Karpas-422 (cell line): Measurements from ENCODE around the gene LCORL. TPM values are rescaled to one million over a fixed set of nuclear protein-coding genes. Genes with fewer than 3 reads are reported as not detected.
"Not testable (repeated sequence)": the region's sequence is repeated elsewhere in the genome, so short reads cannot be mapped to it uniquely, and the experiment has no call there.

Source experiments
- DNase-seq: peaks from one replicate; pipeline ENCODE4 v3.0.0-alpha.2; 2015
- H2AFZ ChIP-seq: fragments of 200-600 bp; sonication (generic); 2 replicates; pipeline ENCODE4 v1.6.1; 2014; ENCODE audit warnings: antibody characterized with exemption, low read length, mixed read lengths
- H3K27ac ChIP-seq: fragments of 200-600 bp; sonication (generic); 2 replicates; pipeline ENCODE4 v1.5.1; 2014; ENCODE audit warnings: mild to moderate bottlenecking, low read length, moderate library complexity
- H3K27me3 ChIP-seq: fragments of 200-600 bp; sonication (generic); 2 replicates; pipeline ENCODE4 v1.6.1; 2014; ENCODE audit warnings: low read length, mixed read lengths
- H3K36me3 ChIP-seq: fragments of 200-600 bp; sonication (generic); 2 replicates; pipeline ENCODE4 v1.6.1; 2014; ENCODE audit warnings: low read length, mixed read lengths; ENCODE audit not compliant: insufficient read depth
- H3K4me1 ChIP-seq: fragments of 200-600 bp; sonication (generic); 2 replicates; pipeline ENCODE4 v1.6.1; 2014; ENCODE audit warnings: mild to moderate bottlenecking, low read length, mixed read lengths
- H3K4me2 ChIP-seq: fragments of 200-600 bp; sonication (generic); 2 replicates; pipeline ENCODE4 v1.6.1; 2014; ENCODE audit warnings: low read length, low read depth, mild to moderate bottlenecking; ENCODE audit not compliant: poor library complexity, severe bottlenecking
- H3K4me3 ChIP-seq: fragments of 200-600 bp; sonication (generic); 2 replicates; pipeline ENCODE4 v1.5.1; 2014; ENCODE audit warnings: mild to moderate bottlenecking, antibody characterized with exemption, low read length, mixed read lengths
- H3K79me2 ChIP-seq: fragments of 200-600 bp; sonication (generic); 2 replicates; pipeline ENCODE4 v1.6.1; 2014; ENCODE audit warnings: mild to moderate bottlenecking, low read length, mixed read lengths
- H3K9ac ChIP-seq: fragments of 200-600 bp; sonication (generic); 2 replicates; pipeline ENCODE4 v1.6.0; 2014; ENCODE audit warnings: low read length
- H3K9me2 ChIP-seq: fragments of 200-600 bp; sonication (generic), shearing (Covaris generic); replicated peaks from 2 replicates; pipeline ENCODE4 v1.6.0; 2014; ENCODE audit warnings: mild to moderate bottlenecking, low read length, moderate library complexity; ENCODE audit not compliant: insufficient read depth
- H3K9me3 ChIP-seq: fragments of 300-700, 200-600 bp; sonication (generic); 2 replicates; pipeline ENCODE4 v1.6.1; 2014; ENCODE audit warnings: low read length, mixed read lengths
- H4K20me1 ChIP-seq: fragments of 200-600 bp; sonication (generic); 2 replicates; pipeline ENCODE4 v1.6.1; 2014; ENCODE audit warnings: mild to moderate bottlenecking, antibody characterized with exemption, low read length, low read depth; ENCODE audit not compliant: insufficient read depth
- total RNA-seq: library from RNA; depleted of rRNA; stranded (reverse); fragments of >200 nt; shearing (Covaris generic); gene quantifications from 2 replicates; pipeline ENCODE4 v1.2.3, GENCODE V29; 2014; ENCODE audit warnings: low replicate concordance

LCORL gene
- total RNA-seq, 1 experiment from 2014 or later = 50.1 TPM

DNA sequence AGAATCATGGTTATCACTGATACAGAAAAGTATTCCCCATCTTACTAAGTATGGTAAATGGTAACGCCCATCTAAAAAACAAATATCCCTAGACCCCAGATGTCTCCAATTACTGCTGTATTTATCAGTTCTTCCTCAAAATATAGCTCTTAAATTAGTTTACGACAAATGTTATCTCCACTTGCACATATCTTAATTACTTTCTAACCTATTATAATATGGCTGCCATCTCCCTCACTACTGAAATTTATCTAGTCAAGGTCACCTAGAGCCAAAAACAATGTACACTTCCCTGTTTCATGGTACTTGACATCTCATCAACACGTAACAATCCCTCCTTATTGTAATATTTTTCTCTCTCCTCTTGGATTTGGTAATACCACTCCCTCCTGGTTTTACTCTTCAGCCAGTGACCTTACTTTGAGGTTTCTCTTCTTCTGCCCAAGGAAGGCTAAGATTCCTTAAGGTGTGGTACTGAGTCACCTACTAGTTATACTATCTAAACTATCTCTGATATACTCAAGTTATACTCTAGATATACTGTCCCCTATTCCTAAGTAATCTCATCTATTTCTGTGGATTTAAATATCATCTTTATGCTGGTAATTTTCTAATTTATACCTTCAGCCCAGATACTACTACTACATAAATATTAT is 8.6 kb downstream of the LCORL start:
- no peak overlapping the region for H3K9ac ChIP-seq
- H3K4me2 ChIP-seq = no peak overlapping the region
- peaks cover 99% of the 10 kb centered on the region for H3K79me2 ChIP-seq
- H4K20me1 ChIP-seq = no peaks in the 10 kb centered on the region
- no peaks in the 10 kb centered on the region for H3K9me2 ChIP-seq
- no peak overlapping the region for H3K4me3 ChIP-seq
- no peak overlapping the region for H3K27ac ChIP-seq
- H3K27me3 ChIP-seq = no peaks in the 10 kb centered on the region
- H3K9me3 ChIP-seq = no peaks in the 10 kb centered on the region; the same call in 1 of the 2 replicates
- H3K4me1 ChIP-seq = peaks cover 29% of the 10 kb centered on the region
- no peak for DNase-seq
- H3K36me3 ChIP-seq = 0 out of 2 replicates have a peak, but pooled peaks cover 5% of the 10 kb centered on the region
- H2AFZ ChIP-seq = no peak overlapping the region

DNA sequence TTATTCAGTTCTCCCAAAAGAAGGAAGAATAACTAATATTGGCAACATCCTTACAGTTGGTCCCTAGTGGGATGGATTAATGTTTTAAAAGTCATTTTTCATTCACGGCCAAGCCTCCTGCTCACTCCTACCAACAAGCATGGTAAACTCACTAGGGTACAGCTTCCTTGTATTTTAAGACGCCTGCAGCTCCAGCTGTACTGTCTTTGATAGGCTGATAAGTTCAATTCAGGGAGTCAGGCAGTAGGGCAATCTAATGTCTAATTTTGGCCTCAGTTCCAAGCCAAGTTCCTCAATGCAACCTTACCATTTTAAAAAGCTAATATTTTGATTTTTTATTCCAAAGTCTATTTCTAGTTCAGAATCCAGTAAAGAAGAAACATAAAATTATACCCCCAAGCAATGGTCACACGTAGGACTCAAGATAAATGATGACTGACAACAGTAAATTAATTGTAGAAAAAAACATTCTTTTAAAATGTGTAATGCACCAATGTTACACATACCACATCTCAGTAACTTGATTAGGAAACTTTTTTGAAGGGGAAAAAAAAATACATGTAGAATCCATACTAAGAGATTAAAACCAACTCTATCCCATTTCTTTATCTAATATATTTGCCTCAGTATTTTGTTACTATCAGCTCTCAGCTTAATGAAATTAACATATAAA is 9.3 kb downstream of the LCORL start:
- no peak overlapping the region for H3K4me2 ChIP-seq
- no peak overlapping the region for H3K4me3 ChIP-seq
- H3K36me3 ChIP-seq = 0 out of 2 replicates have a peak, but pooled peaks cover 8% of the 10 kb centered on the region
- no peaks in the 10 kb centered on the region for H4K20me1 ChIP-seq
- H3K9ac ChIP-seq = no peak overlapping the region
- no peaks in the 10 kb centered on the region for H3K9me2 ChIP-seq
- H2AFZ ChIP-seq = no peak overlapping the region
- DNase-seq = no peak
- no peaks in the 10 kb centered on the region for H3K27me3 ChIP-seq
- H3K9me3 ChIP-seq = peaks cover 2% of the 10 kb centered on the region
- H3K27ac ChIP-seq = no peak overlapping the region
- H3K79me2 ChIP-seq = peaks cover 99% of the 10 kb centered on the region
- H3K4me1 ChIP-seq = peaks cover 25% of the 10 kb centered on the region

GRCh38 chr4:18007625-18008024 is 13.9 kb downstream of the LCORL start:
- Histone ChIP-seq H3K27ac (no peak overlapping the region), H3K27me3 (no peaks in the 10 kb centered on the region), H4K20me1 (no peaks in the 10 kb centered on the region), H3K36me3 (0 out of 2 replicates have a peak, but pooled peaks cover 11% of the 10 kb centered on the region), H3K4me2 (no peak overlapping the region), H3K4me1 (peaks cover 4% of the 10 kb centered on the region; the same call in 1 of the 2 replicates), H3K9me2 (no peaks in the 10 kb centered on the region), H3K9ac (no peak overlapping the region), H3K79me2 (peaks cover 99% of the 10 kb centered on the region), H3K4me3 (no peak overlapping the region), H3K9me3 (peaks cover 3% of the 10 kb centered on the region), H2AFZ (no peak overlapping the region)
- DNase-seq = no peak

DNA sequence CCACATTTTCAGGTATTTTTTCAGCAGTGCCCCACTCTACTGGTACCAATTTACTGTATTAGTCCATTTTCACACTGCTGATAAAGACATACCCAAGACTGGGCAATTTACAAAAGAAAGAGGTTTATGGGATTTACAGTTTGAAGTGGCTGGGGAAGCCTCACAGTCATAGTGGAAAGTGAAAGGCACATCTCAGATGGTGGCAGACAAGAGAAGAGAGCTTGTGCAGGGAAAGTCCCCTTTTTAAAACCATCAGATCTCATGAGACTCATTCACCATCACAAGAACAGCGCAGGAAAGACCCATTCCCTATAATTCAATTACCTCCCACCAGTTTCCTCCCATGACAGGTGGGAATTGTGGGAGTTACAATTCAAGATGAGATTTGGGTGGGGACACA is 15.1 kb downstream of the LCORL start:
- not testable (repeated sequence) for H3K27me3 ChIP-seq, H3K9me3 ChIP-seq, H3K9ac ChIP-seq, H3K9me2 ChIP-seq, H3K4me1 ChIP-seq, H4K20me1 ChIP-seq, H3K4me3 ChIP-seq, H3K27ac ChIP-seq, H2AFZ ChIP-seq, DNase-seq, H3K4me2 ChIP-seq
- Histone ChIP-seq H3K36me3 (0 out of 2 replicates have a peak, but pooled peaks cover 11% of the 10 kb centered on the region), H3K79me2 (peaks cover 99% of the 10 kb centered on the region)

DNA sequence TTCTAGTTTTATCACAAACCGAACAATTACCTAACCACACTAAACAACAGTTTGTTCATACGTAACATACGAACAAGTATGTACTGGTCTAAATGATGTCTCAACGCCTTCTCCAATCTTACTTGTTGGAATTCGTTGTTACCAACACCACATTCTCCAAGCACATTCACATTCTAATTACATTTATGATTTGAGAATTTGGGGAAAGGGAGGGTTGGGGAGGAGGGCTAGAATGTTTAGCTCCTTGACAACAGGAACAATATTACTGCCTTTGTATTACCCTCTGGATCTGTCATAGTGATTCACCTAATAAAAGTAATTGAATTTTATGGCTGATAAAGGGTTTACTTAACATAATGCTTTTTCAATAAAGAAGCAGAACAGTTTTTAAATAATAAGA is 24.4 kb downstream of the LCORL start:
- Histone ChIP-seq H2AFZ (no peak overlapping the region), H3K27me3 (no peaks in the 10 kb centered on the region), H3K9me3 (no peaks in the 10 kb centered on the region), H3K4me1 (no peaks in the 10 kb centered on the region), H3K4me2 (no peak overlapping the region), H3K9me2 (no peaks in the 10 kb centered on the region), H3K4me3 (no peak overlapping the region), H3K36me3 (peaks cover 5% of the 10 kb centered on the region; the same call in 1 of the 2 replicates), H3K79me2 (peaks cover 96% of the 10 kb centered on the region), H3K27ac (no peak overlapping the region), H4K20me1 (no peaks in the 10 kb centered on the region), H3K9ac (no peak overlapping the region)
- no peak for DNase-seq

GRCh38 chr4:17995165-17995564 is 26.4 kb downstream of the LCORL start:
- H3K9me3 ChIP-seq = no peaks in the 10 kb centered on the region
- no peak overlapping the region for H2AFZ ChIP-seq
- H3K36me3 ChIP-seq = peaks cover 9% of the 10 kb centered on the region
- no peak overlapping the region for H3K9ac ChIP-seq
- DNase-seq = no peak
- no peak overlapping the region for H3K4me3 ChIP-seq
- no peaks in the 10 kb centered on the region for H4K20me1 ChIP-seq
- H3K79me2 ChIP-seq = peaks cover 94% of the 10 kb centered on the region
- H3K4me2 ChIP-seq = no peak overlapping the region
- no peaks in the 10 kb centered on the region for H3K9me2 ChIP-seq
- no peak overlapping the region for H3K27ac ChIP-seq
- H3K27me3 ChIP-seq = no peaks in the 10 kb centered on the region
- H3K4me1 ChIP-seq = no peaks in the 10 kb centered on the region

DNA sequence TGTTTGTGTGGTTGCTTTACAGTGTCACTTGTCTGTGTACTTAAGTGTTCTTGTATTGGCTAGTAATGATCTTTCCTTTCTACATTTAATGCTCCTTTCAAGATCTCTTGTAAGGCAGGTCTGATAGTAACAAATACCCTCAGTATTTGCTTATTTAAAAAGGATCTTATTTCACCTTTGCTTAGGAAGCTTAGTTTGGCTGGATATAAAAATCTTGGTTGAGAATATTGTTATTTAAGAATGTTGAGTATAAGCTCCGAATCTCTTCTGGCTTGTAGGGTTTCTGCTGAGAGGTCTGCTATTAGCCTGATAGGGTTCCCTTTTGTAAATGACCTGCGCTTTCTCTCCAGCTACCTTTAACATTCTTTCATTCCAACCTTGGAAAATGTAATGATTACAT is 35.7 kb downstream of the LCORL start:
- no peak overlapping the region for H2AFZ ChIP-seq

DNA sequence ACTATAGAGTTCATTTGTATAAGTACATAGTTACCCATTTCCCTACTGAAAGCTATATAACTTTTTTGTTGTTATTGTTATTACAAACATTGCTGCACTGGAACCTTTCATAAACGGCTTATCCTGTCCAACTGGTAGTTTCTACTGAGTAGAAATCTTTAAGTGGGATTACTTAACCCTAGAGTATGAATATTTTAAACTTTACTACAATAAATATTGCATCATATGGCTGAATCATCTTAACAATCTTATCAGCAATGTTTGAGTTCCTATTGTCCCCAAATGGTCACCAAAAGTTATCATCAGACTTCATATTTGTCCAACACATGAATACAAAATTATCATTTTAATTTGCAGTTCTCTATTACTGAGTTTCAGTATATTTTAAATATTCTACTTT is 40.5 kb downstream of the LCORL start:
- Histone ChIP-seq H4K20me1 (no peaks in the 10 kb centered on the region), H3K36me3 (no peaks in the 10 kb centered on the region), H2AFZ (no peak overlapping the region), H3K27ac (no peak overlapping the region), H3K9ac (no peak overlapping the region), H3K4me2 (no peak overlapping the region), H3K9me3 (no peaks in the 10 kb centered on the region), H3K27me3 (no peaks in the 10 kb centered on the region), H3K4me1 (no peaks in the 10 kb centered on the region; the same call in 1 of the 2 replicates), H3K9me2 (no peaks in the 10 kb centered on the region), H3K4me3 (no peak overlapping the region), H3K79me2 (peaks cover 97% of the 10 kb centered on the region)
- DNase-seq = no peak

More for the DNA sequence above, 35.7 kb downstream of the LCORL start:
- no peak for DNase-seq
- peaks cover 98% of the 10 kb centered on the region for H3K79me2 ChIP-seq
- H3K36me3 ChIP-seq = peaks cover 4% of the 10 kb centered on the region; the same call in 1 of the 2 replicates
- H3K4me1 ChIP-seq = no peaks in the 10 kb centered on the region
- H3K9ac ChIP-seq = no peak overlapping the region
- H3K4me3 ChIP-seq = no peak overlapping the region
- peaks cover 8% of the 10 kb centered on the region; the same call in 1 of the 2 replicates for H3K9me3 ChIP-seq
- no peaks in the 10 kb centered on the region for H3K27me3 ChIP-seq
- H3K9me2 ChIP-seq = no peaks in the 10 kb centered on the region
- H3K27ac ChIP-seq = no peak overlapping the region
- H4K20me1 ChIP-seq = no peaks in the 10 kb centered on the region
- H3K4me2 ChIP-seq = no peak overlapping the region
